ENCODE measurements around the gene TDO2.

TDO2 gene

GRCh38 chr4:155966171-155966570 lies 62.7 kb downstream of the TDO2 start:
- H3K4me3 ChIP-seq (ENCODE audit: low read depth, low read length) = no peak overlapping the region
- DNase-seq (ENCODE audit: low read depth) = no peak
- TF ChIP-seq, protein P1, sequence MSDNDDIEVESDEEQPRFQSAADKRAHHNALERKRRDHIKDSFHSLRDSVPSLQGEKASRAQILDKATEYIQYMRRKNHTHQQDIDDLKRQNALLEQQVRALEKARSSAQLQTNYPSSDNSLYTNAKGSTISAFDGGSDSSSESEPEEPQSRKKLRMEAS (IDR thresholded peaks at IDR 0.05; ENCODE audit: low read depth, low read length) = no peak
- TF ChIP-seq POLR2A (IDR thresholded peaks at IDR 0.05; ENCODE audit: extremely low read depth, insufficient read length) (no peak), CTCF (IDR thresholded peaks at IDR 0.05; ENCODE audit: low read depth, low read length) (no peak)

DNA sequence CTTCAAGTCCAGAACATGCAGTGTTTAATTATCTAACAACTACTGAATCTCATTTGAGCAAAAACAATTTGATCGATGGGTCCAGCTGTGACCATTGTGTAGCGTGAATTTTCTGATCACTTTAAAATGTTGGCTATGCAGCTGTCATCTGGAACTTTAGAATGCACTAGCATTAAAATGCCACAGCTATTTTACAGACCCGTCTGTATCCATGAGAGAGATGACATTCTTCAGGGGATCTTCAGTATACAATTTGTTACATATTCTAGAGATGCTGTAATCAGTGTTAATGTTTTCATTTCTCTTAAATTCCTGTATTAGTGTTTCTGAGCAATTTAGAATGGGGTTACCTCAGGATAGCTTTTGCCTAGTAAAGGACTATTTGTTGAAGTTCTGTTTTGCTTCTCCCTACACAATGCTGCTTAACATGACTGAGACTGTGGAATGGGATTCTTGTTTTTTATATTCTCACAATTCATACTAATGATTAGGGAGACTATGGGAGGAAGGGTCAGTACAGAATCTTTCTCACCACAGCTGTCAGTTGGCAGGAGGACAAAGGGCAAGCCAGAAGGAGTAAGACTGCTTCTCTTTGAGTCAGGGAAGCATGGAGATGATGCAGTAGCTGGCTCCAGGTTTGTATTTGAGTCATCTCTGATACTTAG lies 63.4 kb downstream of the TDO2 start:
- H3K4me3 ChIP-seq (ENCODE audit: low read depth, low read length) = no peak overlapping the region
- DNase-seq (ENCODE audit: low read depth) = no peak

More for the DNA sequence above, 63.4 kb downstream of the TDO2 start:
- no peak for TF ChIP-seq CTCF (IDR thresholded peaks at IDR 0.05; ENCODE audit: low read depth, low read length)
- no peak for TF ChIP-seq MYC (IDR thresholded peaks at IDR 0.05; ENCODE audit: low read depth, low read length)
- TF ChIP-seq POLR2A (IDR thresholded peaks at IDR 0.05; ENCODE audit: extremely low read depth, insufficient read length) = no peak
- TF ChIP-seq, protein P1 (IDR thresholded peaks at IDR 0.05; ENCODE audit: low read depth, low read length) = no peak
